ENCODE results near the gene ANKMY1.

The ANKMY1 gene

GRCh38 chr2:240439698-240440151 is 118.1 kb downstream of the ANKMY1 start:
- TF ChIP-seq CTCF (IDR thresholded peaks at IDR 0.05; ENCODE audit: low read length, missing control alignments), result no peak
- no peak for DNase-seq (ENCODE audit: low read depth)
- H3K4me3 ChIP-seq (replicated peaks; ENCODE audit: low read depth, low read length), result no peak overlapping the region

- no peak for DNase-seq (ENCODE audit: low read depth)
- no peak overlapping the region for H3K4me3 ChIP-seq (replicated peaks; ENCODE audit: low read depth, low read length)
- TF ChIP-seq CTCF (IDR thresholded peaks at IDR 0.05; ENCODE audit: low read length, missing control alignments), result no peak
Observed at GRCh38 chr2:240438810-240439697, 118.7 kb downstream of the ANKMY1 start.

- TF ChIP-seq CTCF (IDR thresholded peaks at IDR 0.05; ENCODE audit: low read length, missing control alignments), result peak; percentile 87
- H3K4me3 ChIP-seq (replicated peaks; ENCODE audit: low read depth, low read length), result peak overlapping the region; percentile 63
Observed at GRCh38 chr2:240437861-240438809, 119.7 kb downstream of the ANKMY1 start.

GRCh38 chr2:240437551-240437860 is 120.3 kb downstream of the ANKMY1 start:
- peak overlapping the region; percentile 63 for H3K4me3 ChIP-seq (replicated peaks; ENCODE audit: low read depth, low read length)
- DNase-seq (ENCODE audit: low read depth), result no peak
- TF ChIP-seq CTCF (IDR thresholded peaks at IDR 0.05; ENCODE audit: low read length, missing control alignments), result no peak

More at GRCh38 chr2:240437861-240438809, 119.7 kb downstream of the ANKMY1 start:
- peak; percentile 60 for DNase-seq (ENCODE audit: low read depth)

- DNase-seq (ENCODE audit: low read depth), result peak; percentile 32
- H3K4me3 ChIP-seq (replicated peaks; ENCODE audit: low read depth, low read length), result peak overlapping the region; percentile 63
- TF ChIP-seq CTCF (IDR thresholded peaks at IDR 0.05; ENCODE audit: low read length, missing control alignments), result no peak
Observed at GRCh38 chr2:240436683-240437550, 120.9 kb downstream of the ANKMY1 start.
